Upper lobe of left lung (tissue), 6 donors: Measurements from ENCODE around the gene TOGARAM2. TPM values are rescaled to one million over a fixed set of nuclear protein-coding genes. Genes with fewer than 3 reads are reported as not detected.

Experiments used
- ATAC-seq, 2 donors: fragments of 200-7000 bp; cut with Tn5 transposase; one replicate each; pipeline ENCODE4 v1.9.1; 2022; ENCODE audit warnings: mild to moderate bottlenecking in 2 of 2, moderate library complexity in 2 of 2; ENCODE audit not compliant: low FRiP score in 2 of 2
- DNase-seq, 2 donors: peaks; one replicate each; pipeline ENCODE4 v3.0.0-alpha.2; 2019 to 2020
- H3K27ac ChIP-seq, 4 donors: fragments of 200-600 bp; sonication (generic); one replicate each; pipeline ENCODE4 v1.5.1; 2016 to 2019
- H3K27me3 ChIP-seq, 4 donors: fragments of 200-600 bp; sonication (generic); one replicate each; pipeline ENCODE4 v1.5.1; 2017 to 2019
- H3K36me3 ChIP-seq, 4 donors: fragments of 200-600 bp; sonication (generic); one replicate each; pipeline ENCODE4 v1.5.1; 2016 to 2019
- H3K4me1 ChIP-seq, 4 donors: fragments of 200-600 bp; sonication (generic); one replicate each; pipeline ENCODE4 v1.5.1; 2018 to 2019
- H3K4me3 ChIP-seq, 4 donors: fragments of 200-600 bp; sonication (generic); one replicate each; pipeline ENCODE4 v1.5.1; 2017 to 2019; ENCODE audit warnings: mild to moderate bottlenecking in 2 of 4, moderate library complexity in 1 of 4
- H3K9me3 ChIP-seq, 4 donors: fragments of 200-600 bp; sonication (generic); one replicate each; pipeline ENCODE4 v1.5.1; 2018 to 2019
- CTCF ChIP-seq, 6 experiments: fragments of 450-650 bp in 4 of 6; fragments of 200-600 bp in 2 of 6; sonication (generic) in 2 of 6; IDR thresholded peaks; one replicate each; pipeline ENCODE4 v1.5.1; 2016 to 2019; ENCODE audit warnings: antibody characterized with exemption in 6 of 6
- EP300 ChIP-seq, 4 donors: sonication (generic); formaldehyde crosslinking; IDR thresholded peaks; one replicate each; pipeline ENCODE4 v1.5.1; 2017; ENCODE audit warnings: antibody characterized with exemption in 4 of 4, control low read depth in 2 of 4
- POLR2A ChIP-seq, 4 donors: fragments of 450-650 bp; IDR thresholded peaks; one replicate each; pipeline ENCODE4 v1.5.1; 2016 to 2017; ENCODE audit warnings: antibody characterized with exemption in 4 of 4, mild to moderate bottlenecking in 2 of 4
- POLR2AphosphoS5 ChIP-seq, 2 donors: sonication (generic); formaldehyde crosslinking; IDR thresholded peaks; one replicate each; pipeline ENCODE4 v1.5.1; 2017; ENCODE audit warnings: antibody characterized with exemption in 2 of 2
- WGBS, 2 donors: methylation state at CpG; one replicate each; pipeline ENCODE4 v1.1.5; 2017 to 2018; 5-methylcytosine and 5-hydroxymethylcytosine counted together
- total RNA-seq, 6 donors: library from RNA; depleted of rRNA in 4 of 6; stranded (reverse); fragments of >200 nt in 4 of 6; gene quantifications; one replicate each; pipeline versions ENCODE4 v1.1.0 to v1.2.1, GENCODE V29; 2016 to 2021
- donor health status: DM: no; HTN: no; CAD: no; lungs with moderate emphysema.
- donor health status: DM: no; HTN: yes; CAD: no; lungs with severe emphysema.

The TOGARAM2 gene
- total RNA-seq, 6 donors from 2014 or later, result 0.37 to 24.5 (median 10.9) TPM

- H3K27me3 ChIP-seq, result no peaks in the 10 kb centered on the region
- DNase-seq (no peak), ATAC-seq (peak in 1 of 2 donors; percentile 45)
- no peak overlapping the region for H3K27ac ChIP-seq
- no peaks in the 10 kb centered on the region for H3K9me3 ChIP-seq
- H3K4me3 ChIP-seq, result no peak overlapping the region
- TF ChIP-seq POLR2AphosphoS5 (IDR thresholded peaks at IDR 0.05) (no peak), CTCF (IDR thresholded peaks at IDR 0.05) (no peak), EP300 (IDR thresholded peaks at IDR 0.05) (no peak), POLR2A (IDR thresholded peaks at IDR 0.05) (no peak)
- WGBS, 2 donors, result 74 to 80% methylated on average over 4 of the region's 4 CpGs
- no peaks in the 10 kb centered on the region for H3K36me3 ChIP-seq
- H3K4me1 ChIP-seq, result no peaks in the 10 kb centered on the region
Observed at GRCh38 chr2:29073933-29074332, 92.8 kb downstream of the TOGARAM2 start.

- DNase-seq (no peak), ATAC-seq (no peak)
- Histone ChIP-seq H3K4me1 (no peaks in the 10 kb centered on the region), H3K27ac (no peak within 1 kb of the TSS), H3K27me3 (no peaks in the 10 kb centered on the region), H3K4me3 (no peak within 1 kb of the TSS), H3K9me3 (peaks cover 0 to 3% (median under 1%) of the 10 kb centered on the region in 4 donors), H3K36me3 (no peaks in the 10 kb centered on the region)
- WGBS, 2 donors, result 92 to 93% methylated on average over 8 of the region's 8 CpGs
- TF ChIP-seq CTCF (IDR thresholded peaks at IDR 0.05) (no peak), EP300 (IDR thresholded peaks at IDR 0.05) (no peak), POLR2A (IDR thresholded peaks at IDR 0.05) (no peak), POLR2AphosphoS5 (IDR thresholded peaks at IDR 0.05) (no peak)
Observed at GRCh38 chr2:29074411-29074810, 93.3 kb downstream of the TOGARAM2 start, which contains the start of gene PCARE. Gene PCARE, minus strand, starts transcription at chr2:29074523. Its CDS starts 262 bp downstream, at chr2:29074261.

- Histone ChIP-seq H3K36me3 (no peaks in the 10 kb centered on the region), H3K27me3 (no peaks in the 10 kb centered on the region), H3K4me1 (peaks cover 0 to 4% (median 0%) of the 10 kb centered on the region in 4 donors), H3K4me3 (no peak overlapping the region), H3K27ac (no peak overlapping the region), H3K9me3 (peaks cover 0 to 16% (median 10%) of the 10 kb centered on the region in 4 donors)
- TF ChIP-seq EP300 (IDR thresholded peaks at IDR 0.05) (no peak), POLR2A (IDR thresholded peaks at IDR 0.05) (no peak), CTCF (IDR thresholded peaks at IDR 0.05) (no peak), POLR2AphosphoS5 (IDR thresholded peaks at IDR 0.05) (no peak)
- DNase-seq (no peak), ATAC-seq (no peak)
- WGBS, 2 donors, result 62 to 65% methylated on average over 14 of the region's 14 CpGs
Observed at GRCh38 chr2:29075894-29076705, 95.0 kb downstream of the TOGARAM2 start.

GRCh38 chr2:29079887-29080286 is 98.8 kb downstream of the TOGARAM2 start:
- Histone ChIP-seq H3K36me3 (no peaks in the 10 kb centered on the region), H3K9me3 (peaks cover 0 to 16% (median 10%) of the 10 kb centered on the region in 4 donors), H3K4me1 (peaks cover 0 to 5% (median 0%) of the 10 kb centered on the region in 4 donors), H3K4me3 (no peak overlapping the region), H3K27me3 (no peaks in the 10 kb centered on the region), H3K27ac (no peak overlapping the region)
- TF ChIP-seq CTCF (IDR thresholded peaks at IDR 0.05), result no peak
- no peak for TF ChIP-seq POLR2A (IDR thresholded peaks at IDR 0.05)
- no peak for TF ChIP-seq EP300 (IDR thresholded peaks at IDR 0.05)
- TF ChIP-seq POLR2AphosphoS5 (IDR thresholded peaks at IDR 0.05), result no peak
- no peak for ATAC-seq
- WGBS, 2 donors, result 99 to 100% methylated on average over 1 to 7 of the region's 7 CpGs
- DNase-seq, result no peak
